Parathyroid adenoma (tissue), 2 donors: Measurements from ENCODE around the gene AGMAT.
A peak's percentile ranks its signal among the peaks of the same experiment; 100 is the strongest.

Source experiments
- H2AFZ ChIP-seq: fragments of 300-600 bp; sonication (generic); one replicate; pipeline ENCODE4 v1.7.0; 2017; ENCODE audit warnings: antibody characterized with exemption, mild to moderate bottlenecking
- H3K27ac ChIP-seq: fragments of 300-600 bp; sonication (generic); one replicate; pipeline ENCODE4 v1.7.0; 2017
- H3K27me3 ChIP-seq: fragments of 300-600 bp; sonication (generic); one replicate; pipeline ENCODE4 v1.7.0; 2017; ENCODE audit warnings: low read length; ENCODE audit not compliant: control insufficient read depth, insufficient read depth
- H3K36me3 ChIP-seq: fragments of 300-600 bp; sonication (generic); one replicate; pipeline ENCODE4 v1.7.0; 2017; ENCODE audit warnings: low read length; ENCODE audit not compliant: control insufficient read depth, insufficient read depth
- H3K4me1 ChIP-seq: fragments of 300-600 bp; sonication (generic); one replicate; pipeline ENCODE4 v1.7.0; 2017; ENCODE audit warnings: control low read depth
- H3K4me2 ChIP-seq: fragments of 300-600 bp; sonication (generic); one replicate; pipeline ENCODE4 v1.7.0; 2017; ENCODE audit warnings: low read length
- H3K4me3 ChIP-seq: fragments of 300-600 bp; sonication (generic); one replicate; pipeline ENCODE4 v1.7.0; 2017; ENCODE audit warnings: low read depth, low read length
- H3K79me2 ChIP-seq: fragments of 300-600 bp; sonication (generic); one replicate; pipeline ENCODE4 v1.7.0; 2017; ENCODE audit warnings: control low read depth
- H3K9ac ChIP-seq: fragments of 300-600 bp; sonication (generic); one replicate; pipeline ENCODE4 v1.7.0; 2017; ENCODE audit warnings: mild to moderate bottlenecking
- H3K9me3 ChIP-seq: fragments of 300-600 bp; sonication (generic); one replicate; pipeline ENCODE4 v1.7.0; 2017; ENCODE audit warnings: low read length; ENCODE audit not compliant: control insufficient read depth
- TF ChIP-seq, protein P1 (sequence below): fragments of 300-600 bp; sonication (generic); IDR thresholded peaks from one replicate; pipeline ENCODE4 v1.7.0; 2017; ENCODE audit warnings: antibody characterized with exemption, mild to moderate bottlenecking
- donor health status: primary hyperparathyroidism.

The AGMAT gene

DNA sequence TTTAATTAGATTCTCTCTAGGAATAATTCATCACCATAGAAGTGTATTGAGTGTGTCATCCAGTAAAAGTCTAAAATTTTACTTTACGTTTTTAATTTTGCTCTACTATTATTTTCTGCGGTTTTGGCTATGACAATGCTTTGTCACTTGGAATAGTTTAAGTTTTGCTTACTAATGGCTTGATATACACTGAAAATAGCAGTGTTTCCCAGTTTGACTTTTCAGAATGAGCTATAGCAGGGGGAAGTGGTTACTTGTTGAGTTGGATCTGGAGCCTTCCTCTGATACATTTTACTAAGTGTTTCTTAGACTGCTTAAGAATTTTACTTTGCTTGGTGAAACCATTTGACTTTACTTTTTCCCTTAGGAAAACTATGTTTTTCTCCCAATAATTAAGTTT, 53.2 kb downstream of the AGMAT start:
- Histone ChIP-seq H3K9me3 (no peaks in the 10 kb centered on the region), H3K4me1 (no peaks in the 10 kb centered on the region), H3K4me2 (no peak overlapping the region), H2AFZ (no peak overlapping the region), H3K27me3 (no peaks in the 10 kb centered on the region), H3K79me2 (peaks cover 5% of the 10 kb centered on the region), H3K36me3 (no peaks in the 10 kb centered on the region), H3K4me3 (no peak overlapping the region), H3K27ac (no peak overlapping the region), H3K9ac (no peak overlapping the region)
- TF ChIP-seq, protein P1, sequence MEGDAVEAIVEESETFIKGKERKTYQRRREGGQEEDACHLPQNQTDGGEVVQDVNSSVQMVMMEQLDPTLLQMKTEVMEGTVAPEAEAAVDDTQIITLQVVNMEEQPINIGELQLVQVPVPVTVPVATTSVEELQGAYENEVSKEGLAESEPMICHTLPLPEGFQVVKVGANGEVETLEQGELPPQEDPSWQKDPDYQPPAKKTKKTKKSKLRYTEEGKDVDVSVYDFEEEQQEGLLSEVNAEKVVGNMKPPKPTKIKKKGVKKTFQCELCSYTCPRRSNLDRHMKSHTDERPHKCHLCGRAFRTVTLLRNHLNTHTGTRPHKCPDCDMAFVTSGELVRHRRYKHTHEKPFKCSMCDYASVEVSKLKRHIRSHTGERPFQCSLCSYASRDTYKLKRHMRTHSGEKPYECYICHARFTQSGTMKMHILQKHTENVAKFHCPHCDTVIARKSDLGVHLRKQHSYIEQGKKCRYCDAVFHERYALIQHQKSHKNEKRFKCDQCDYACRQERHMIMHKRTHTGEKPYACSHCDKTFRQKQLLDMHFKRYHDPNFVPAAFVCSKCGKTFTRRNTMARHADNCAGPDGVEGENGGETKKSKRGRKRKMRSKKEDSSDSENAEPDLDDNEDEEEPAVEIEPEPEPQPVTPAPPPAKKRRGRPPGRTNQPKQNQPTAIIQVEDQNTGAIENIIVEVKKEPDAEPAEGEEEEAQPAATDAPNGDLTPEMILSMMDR = no peak

DNA sequence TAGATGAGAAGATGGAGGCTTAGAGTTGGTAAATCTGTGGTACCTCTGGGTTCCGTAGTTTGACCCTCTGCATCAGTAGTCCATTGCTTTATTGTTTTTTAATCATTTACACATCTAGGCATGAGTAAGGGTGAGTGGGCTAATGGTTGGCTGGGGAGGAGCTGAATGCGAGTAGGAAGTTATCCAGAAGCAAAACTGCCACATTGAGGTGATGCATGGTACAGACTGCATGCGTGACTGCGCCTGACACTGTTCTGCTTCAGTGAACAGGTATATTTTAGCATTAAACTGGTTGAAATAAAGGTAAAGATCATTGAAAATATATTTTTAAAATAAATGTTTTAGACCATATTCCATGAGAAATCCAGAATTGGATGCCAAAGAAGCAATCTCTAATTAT, 53.8 kb downstream of the AGMAT start:
- Histone ChIP-seq H3K9ac (no peak overlapping the region), H3K79me2 (peaks cover 5% of the 10 kb centered on the region), H3K27ac (no peak overlapping the region), H3K36me3 (no peaks in the 10 kb centered on the region), H3K27me3 (no peaks in the 10 kb centered on the region), H3K4me2 (no peak overlapping the region), H3K4me3 (no peak overlapping the region), H2AFZ (no peak overlapping the region), H3K4me1 (no peaks in the 10 kb centered on the region), H3K9me3 (no peaks in the 10 kb centered on the region)
- TF ChIP-seq, protein P1 = no peak

DNA sequence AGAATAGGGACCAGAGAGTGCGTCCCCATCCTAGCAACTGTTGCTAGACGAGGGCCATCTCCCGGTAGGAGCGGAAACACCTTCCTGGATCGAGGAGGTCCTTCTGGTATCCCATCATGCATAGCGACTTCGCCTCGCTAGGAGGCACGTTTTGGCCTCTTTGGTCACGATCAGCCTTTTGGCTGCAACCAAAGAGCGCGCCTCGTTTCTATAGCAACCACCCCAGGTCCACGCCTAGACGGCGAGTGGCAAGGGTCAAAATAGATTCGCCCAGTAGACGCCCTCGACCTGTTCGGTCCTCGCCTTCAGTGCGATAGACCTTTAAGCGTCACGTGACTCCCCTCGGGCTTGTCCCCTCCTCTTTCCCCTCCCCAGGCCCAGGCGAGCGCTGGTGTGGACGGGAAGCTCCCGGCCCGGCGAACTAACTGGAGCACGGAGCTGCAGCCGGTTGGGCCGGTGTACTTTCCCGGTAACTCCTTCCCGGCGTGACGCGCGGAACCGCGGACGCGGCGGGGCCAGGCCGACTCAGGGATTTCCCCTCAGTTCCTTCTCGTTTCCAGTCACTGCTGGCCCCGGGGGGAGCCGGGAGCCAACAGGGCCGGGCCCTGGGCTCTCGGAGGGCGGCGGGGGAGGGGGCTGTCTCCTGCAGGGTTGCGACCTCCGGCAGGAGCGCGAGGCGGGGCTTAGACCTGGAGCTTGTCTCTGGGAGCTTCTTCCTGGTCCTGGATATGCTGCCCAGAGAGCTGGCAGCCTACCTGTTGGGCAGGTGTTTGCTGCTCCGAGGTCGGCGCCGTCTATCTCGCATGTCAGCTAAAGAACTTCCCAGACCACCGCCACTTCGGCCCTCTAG, 58.1 kb downstream of the AGMAT start, which contains the start of gene DNAJC16:
Gene DNAJC16, plus strand, starts transcription at position 359 of the 850 bp plus-strand sequence. CDS start 2,258 bp downstream, outside the sequence.
- Histone ChIP-seq H3K4me3 (peak within 1 kb of the TSS; percentile 92), H2AFZ (peak within 1 kb of the TSS; percentile 90), H3K36me3 (no peaks in the 10 kb centered on the region), H3K9me3 (no peaks in the 10 kb centered on the region), H3K27ac (peak within 1 kb of the TSS; percentile 87), H3K27me3 (no peaks in the 10 kb centered on the region), H3K9ac (peak within 1 kb of the TSS; percentile 72), H3K4me1 (peaks cover 3% of the 10 kb centered on the region), H3K79me2 (peaks cover 8% of the 10 kb centered on the region), H3K4me2 (peak within 1 kb of the TSS; percentile 95)
- TF ChIP-seq, protein P1 = no peak

DNA sequence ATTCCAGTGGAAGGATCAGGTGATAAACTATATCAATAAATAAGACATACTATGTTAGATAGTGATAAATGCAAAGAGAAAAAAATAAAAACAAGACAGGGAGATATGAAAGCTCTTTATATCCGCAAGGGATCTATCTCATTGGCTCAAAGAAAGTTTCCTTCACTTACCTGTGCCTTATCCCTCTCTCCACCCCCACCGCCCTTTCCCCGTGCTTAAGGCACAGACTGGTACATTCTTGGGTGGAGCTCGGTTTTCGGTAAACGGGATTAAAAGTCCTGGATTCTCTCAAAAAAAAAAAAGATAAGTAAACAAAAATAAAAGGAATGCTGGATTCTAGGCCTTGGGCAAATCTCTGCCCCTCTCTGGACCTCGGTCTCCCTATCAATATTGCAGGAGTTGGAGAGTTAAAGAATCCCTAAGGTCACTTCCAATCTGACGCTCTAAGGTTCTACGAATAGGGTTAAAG, 58.8 kb downstream of the AGMAT start:
- H2AFZ ChIP-seq = peak overlapping the region; percentile 58
- H3K9me3 ChIP-seq = no peaks in the 10 kb centered on the region
- peak overlapping the region; percentile 87 for H3K27ac ChIP-seq
- no peak overlapping the region for H3K9ac ChIP-seq
- peak overlapping the region; percentile 95 for H3K4me2 ChIP-seq
- H3K4me1 ChIP-seq = peaks cover 3% of the 10 kb centered on the region
- H3K27me3 ChIP-seq = no peaks in the 10 kb centered on the region
- H3K79me2 ChIP-seq = peaks cover 8% of the 10 kb centered on the region
- H3K36me3 ChIP-seq = no peaks in the 10 kb centered on the region
- TF ChIP-seq, protein P1 = no peak
- H3K4me3 ChIP-seq = peak overlapping the region; percentile 92
